Stimulated activated CD4-positive, alpha-beta T cell treated with anti-CD3 and anti-CD28 coated beads, Interleukin-12 subunit alpha, Interleukin-12 subunit beta, amount 100 ng/mL, for 24 hours (primary cell): Measurements from ENCODE around the gene THAP11.

Experiments used
- DNase-seq, 2 experiments: peaks; one replicate each; pipeline ENCODE4 v3.0.0-alpha.2; 2020; ENCODE audit warnings: low read depth in 2 of 2

The THAP11 gene

DNA sequence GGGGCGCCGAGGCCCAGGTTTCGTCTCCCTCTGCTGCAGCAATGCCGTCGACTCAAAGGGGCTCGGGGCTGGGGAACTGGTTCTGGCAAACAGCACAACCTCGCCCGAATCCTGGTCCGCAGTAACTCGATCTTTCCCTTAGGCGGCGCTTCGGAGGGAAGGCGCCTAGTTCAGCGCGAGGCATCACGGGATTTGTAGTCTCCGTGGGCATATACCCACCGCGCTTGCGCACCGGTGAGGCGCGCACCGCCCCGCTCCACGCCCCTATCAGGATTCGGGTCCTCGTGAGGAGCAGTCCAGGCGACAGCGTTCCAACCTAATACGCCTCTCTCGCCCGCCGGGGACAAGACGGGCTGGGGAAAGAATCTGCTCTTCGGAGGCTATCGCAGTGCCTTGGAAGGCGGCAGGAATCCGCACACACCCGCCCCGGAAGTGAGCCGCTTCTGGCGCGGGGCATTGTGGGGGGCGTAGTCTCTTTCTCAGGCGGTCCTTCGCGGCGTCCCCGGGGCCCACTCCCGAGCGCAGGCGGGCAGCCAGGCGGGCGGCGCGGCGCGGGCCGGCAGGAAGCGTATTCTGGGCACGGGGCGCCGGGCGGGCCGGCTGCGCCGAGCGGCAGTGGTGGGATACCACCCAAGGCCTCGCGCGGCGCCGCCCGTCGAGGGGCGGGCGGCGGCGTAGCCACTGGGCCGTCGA is at the start of gene THAP11:
Gene THAP11, plus strand, starts transcription at position 505 of the 693 bp plus-strand sequence. CDS start 235 bp downstream, outside the sequence.
- peak; percentile 91 to 92 for DNase-seq

DNA sequence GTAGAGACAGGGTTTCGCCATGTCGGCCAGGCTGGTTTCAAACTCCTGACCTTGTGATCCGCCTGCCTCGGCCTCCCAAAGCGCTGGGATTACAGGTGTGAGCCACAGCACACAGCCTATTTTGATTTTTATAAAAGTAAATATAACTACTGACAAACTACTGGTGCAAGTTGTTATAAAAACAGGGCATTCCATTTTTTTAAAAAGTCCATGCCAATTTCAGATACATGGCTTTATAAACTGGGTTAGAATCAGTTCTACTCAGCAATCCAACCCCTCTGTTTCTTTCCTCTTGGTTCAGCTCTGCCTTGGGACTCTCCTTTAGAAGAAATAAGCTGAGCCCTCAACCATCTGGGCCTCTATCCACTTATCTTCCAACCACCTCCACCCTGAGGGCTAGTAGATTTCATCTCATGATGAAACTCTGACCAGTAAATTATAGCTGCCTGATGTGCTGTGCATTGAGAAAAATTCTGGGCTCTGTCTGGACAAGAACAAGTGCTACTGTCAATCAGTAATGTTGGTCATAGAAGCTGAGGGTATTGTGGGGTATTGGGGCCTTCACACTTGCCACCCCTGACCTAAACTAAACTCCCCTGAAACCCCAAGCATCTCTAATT is 45.9 kb upstream of the THAP11 start:
- no peak for DNase-seq

DNA sequence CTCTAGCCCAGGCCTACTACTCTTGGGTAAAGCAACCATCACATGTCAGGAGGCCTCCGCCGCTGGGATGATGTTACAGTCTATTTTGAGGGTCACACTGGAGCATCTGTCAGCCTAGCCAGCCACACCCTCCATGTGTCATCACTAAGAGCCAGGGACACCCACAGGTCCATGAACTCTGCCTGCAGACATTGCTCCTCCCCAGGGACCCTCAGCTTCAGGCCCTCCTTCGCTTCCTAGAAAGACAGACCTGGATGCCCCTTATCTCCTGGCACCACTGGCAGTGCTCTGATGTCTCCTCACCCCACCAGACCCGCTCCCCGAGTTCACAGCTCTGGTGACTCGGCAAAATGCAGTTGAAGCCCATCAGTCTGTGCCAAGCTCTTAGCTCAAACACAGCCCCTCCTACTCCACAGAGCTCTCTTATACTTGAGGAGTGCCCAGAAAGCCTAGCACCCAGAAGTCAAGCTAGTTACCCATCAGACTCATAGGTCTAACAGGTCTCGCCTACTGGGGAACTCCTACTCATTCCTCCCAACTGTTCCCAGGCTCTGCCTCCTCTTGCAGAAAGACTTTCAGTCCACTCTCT is 41.7 kb upstream of the THAP11 start:
- no peak for DNase-seq

DNA sequence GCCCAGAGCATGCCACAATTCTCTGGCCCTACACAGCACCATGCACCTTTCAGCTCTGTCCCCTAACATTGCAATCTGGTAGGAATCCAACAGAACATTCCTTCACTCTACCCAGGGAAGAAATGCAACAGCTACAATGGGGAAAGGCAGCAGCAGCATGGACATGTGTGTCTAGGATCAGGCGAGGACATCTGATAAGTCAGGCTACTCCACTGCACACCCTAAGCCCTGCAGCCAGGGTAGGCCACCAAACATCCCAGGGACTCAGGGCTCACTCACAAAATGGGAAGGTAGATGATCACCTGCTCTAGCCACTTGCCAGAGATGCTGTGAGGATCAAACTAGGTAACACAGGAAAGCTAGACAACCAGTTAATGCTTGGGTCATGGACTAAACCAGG is 40.9 kb upstream of the THAP11 start:
- no peak for DNase-seq

DNA sequence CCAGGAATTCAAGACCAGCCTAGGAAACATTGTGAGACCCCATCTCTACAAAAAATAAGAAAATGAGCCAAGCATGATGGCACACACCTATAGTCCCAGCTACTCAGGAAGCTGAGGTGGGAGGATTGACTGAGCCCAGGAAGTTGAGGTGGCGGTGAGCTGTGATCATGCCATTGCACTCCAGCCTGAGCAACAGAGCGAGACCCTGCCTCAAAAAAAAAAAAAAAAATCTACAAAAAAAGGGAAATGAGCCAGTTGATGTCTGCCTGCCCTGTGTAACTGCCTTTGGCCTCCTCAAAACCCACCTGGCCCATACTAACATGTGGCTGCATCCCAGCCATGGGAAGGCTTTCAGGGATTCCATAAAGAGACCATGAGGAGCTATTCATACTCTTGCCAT is 40.2 kb upstream of the THAP11 start:
- no peak for DNase-seq

DNA sequence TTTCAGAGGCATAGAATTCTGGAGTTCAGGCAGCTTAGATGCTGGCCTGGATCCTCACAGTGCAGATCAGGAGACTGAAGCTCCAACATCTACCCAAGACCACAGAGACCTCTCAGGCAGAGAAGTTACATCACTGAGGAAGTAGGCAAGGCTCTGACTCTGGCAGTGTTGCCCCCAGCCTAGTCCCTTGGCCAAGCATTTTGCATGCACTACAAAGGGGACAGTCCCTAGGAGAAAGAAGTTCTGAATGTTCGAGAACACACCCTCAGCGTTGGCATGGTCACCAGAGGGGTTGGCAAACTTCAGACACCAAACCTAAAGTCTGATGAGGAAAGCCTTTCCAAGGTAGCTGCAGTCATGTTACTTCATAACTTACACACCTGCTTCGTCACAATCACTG is 38.2 kb upstream of the THAP11 start:
- DNase-seq, result no peak

DNA sequence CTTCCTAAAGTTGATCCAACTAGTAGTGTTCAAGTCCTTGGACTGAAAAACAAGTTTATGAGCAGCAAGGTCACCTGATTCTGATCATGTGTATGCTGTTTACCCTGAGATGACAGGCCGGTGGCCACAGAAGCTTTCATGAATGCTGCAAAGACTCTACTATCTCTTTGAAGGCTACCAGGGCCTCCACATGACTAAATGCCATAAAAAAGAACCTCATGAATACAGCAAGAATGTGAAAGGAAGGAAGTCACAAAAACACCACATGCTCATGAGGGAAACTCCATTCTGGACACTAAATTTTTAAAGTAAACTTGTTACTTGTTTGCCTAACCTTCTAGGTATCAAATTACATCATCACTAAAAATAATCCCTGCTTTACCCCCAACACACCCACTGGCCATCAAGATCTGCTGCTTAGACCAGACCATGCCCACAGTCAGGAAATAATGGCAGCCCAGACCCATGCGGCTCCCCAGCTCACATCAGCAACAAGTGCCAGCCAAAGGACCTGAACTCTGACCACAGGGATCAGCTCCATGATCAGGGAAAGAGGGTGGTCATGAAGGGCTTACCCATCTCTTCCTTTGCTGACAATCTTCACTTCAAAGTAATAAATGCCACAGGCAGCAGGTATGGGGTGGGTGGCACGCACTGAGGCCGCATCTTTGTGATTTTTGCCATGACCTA is 37.1 kb upstream of the THAP11 start:
- no peak for DNase-seq

DNA sequence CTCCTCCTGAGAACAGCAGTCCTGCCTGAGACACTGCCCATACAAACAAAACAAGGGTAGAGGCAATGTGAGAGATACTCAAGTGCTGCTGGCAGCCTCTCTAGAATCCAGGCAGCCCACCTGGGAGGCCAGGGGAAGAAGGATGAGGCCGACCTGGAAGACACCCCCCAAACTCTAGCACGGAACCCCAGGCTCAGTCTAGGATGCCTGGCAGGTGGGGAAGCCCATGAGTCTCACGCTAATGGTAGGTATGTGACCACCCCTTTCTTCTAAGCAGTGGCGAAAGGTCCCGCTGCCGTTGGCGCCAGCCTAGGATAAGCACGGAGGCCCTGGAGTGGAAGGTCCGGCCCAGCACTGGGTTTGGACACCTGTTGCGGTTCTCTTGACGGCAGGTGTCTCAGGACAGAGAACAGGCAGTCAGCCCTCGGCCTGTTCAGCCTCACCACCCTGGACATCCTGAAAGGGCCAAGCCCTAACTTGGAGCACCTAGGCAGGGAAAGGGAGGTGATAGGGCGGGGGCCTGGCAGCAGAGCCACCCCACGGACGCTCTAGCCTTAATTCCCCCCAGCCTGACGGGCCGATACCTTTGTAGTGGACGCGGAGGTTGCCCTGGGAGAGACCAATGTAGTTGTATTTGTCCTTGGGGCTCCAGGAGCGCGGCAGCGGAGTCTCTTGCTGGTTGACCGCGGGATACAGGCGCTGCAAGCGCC is 36.2 kb upstream of the THAP11 start:
- no peak for DNase-seq

DNA sequence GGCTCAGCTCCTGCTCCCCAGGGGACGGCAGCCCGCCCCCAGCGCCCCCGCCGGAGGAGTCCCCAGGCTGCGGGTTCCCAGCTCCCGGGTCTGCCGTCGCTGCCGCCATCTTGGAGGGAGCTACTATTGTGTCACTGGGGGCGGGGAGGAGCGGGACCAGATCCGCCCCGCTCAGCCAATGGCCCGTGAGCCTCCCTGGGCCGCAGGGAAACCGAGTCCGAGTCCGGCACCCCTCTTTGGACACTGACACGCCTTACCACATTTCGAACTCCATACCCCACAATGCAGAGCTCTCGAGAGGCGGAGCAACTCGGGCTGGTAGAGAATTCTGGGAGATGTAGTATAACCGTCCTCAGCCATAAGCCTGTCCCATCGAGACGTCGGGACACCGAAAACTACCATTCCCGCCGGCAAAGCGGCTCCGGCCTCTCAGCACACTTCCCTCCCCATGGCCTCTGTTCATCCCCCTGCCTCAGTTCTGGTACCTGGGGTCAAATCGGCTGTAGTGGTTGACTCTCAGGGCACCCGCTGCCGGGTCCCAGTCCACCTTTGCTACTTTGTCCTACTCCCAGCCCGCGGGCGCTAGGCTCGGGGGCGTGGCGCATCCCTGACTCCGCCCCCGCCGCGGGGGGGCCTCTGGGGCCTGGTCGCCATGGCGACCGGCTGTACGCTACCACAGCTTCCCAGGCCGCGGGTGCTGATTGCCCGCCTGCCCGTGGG is 35.5 kb upstream of the THAP11 start, which contains the start of the genes RANBP10 and TSNAXIP1:
Gene RANBP10, minus strand, starts transcription at position 133 of the 720 bp plus-strand sequence. Its CDS starts 24 bp downstream, at position 109.
Gene TSNAXIP1, plus strand, starts transcription at position 462 of the 720 bp plus-strand sequence. CDS start 261 bp downstream, outside the sequence.
- DNase-seq, result peak; percentile 92 to 93

DNA sequence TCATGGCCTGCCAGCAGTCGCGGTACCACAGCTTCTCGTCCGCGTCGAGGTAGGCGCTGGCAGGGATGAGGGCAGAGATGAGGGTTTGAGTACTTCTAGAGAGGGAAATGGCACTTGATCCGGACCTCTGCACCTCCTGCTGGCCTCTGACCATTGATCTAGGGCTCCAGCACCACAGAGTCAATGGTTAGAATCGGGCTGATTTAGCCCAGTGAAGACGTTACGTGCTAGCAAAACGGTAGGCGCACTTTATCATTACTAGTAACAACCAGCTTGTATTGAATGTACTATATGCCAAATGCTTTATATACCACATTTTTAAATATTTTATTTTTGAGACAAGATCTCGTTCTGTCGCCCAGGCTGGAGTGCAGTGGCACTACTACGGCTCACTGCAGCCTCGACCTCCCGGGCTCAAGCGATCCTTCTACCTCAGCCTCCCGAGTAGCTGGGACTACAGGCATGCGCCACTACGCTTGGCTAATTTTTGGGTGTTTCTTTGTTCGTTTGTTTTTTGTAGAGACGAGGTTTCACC is 34.9 kb upstream of the THAP11 start:
- DNase-seq, result no peak

DNA sequence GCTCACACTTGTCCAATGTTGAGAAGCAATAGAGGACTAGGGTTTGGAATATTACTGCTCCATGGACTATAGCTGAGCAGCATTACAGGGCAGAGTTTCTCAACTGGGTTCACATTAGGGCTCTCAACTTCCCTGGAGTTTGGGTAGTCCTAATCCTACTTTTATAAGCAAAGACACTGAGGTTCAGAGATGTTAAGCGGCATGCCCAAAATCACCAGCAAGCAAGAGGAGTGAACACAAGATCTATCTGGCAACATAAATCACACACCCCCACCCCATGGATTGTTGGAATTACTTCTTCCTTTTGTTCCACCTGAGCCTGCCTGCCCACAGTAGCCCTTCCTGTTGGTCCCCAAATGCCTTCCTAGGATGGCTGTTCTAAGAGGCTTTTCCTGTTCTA is 30.2 kb upstream of the THAP11 start:
- no peak for DNase-seq

DNA sequence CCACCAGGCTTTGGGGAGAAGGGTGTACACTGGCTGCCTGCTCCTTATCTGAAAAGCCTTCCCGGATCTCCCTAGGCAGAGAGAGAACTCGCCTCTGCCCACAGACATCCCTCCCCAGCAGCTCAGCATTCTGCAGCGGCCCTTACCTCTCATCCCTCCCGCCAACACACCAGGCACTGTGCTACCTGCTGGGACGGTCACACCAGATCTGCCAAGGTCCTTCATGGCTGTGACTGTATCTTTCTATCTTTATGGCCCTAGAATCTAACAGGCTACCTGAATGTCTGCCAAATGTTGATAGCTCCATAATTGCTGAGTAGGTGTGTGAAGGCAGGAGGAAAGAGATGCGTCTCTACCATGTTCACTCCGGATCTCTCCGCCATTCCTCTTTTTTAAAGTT is 27.6 kb upstream of the THAP11 start:
- no peak for DNase-seq

DNA sequence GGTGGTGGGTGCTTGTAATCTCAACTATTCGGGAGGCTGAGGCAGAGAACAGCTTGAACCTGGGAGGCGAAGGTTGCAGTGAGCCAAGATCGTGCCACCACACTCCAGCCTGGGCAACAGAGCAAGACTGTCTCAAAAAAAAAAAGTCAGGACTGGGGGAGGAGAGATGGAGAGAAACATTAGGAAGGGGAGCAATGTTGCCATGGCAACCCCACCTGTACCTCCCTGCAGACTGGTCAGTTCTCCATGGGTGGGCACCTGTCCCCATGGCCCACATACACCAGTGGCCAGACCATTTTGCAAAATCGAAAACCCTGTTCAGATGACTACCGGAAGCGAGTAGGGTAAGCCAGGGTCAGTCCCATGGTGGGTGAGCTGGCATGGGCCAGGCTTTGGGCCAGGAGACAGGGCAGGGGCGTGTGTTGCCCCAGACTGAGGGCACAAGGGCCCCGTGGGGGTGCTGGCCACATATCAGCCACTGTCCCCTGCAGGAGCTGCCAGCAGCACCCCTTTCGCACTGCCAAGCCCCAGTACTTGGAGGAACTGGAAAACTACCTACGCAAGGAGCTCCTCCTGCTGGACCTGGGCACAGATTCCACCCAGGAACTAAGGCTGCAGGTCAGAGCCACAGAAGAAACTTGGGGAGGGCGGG is 21.4 kb upstream of the THAP11 start:
- no peak for DNase-seq

DNA sequence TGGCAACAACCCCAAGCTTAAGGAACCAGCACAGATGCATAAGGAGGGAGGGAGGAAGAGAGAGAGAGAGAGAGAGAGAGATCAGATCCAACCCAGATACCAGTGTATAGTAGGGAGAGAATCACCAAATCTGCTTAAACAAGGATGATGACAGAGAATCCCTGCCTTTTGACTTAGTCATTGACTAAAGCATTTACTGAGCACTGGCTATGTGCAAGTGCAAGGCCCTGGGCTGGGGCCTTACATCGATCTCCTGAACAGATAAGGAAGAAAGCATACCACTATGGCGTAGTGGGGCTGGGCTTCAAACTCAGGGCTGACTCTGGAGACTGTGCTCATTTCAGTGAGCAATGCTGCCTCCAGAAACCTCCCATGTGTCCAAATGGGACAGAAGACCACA is 19.6 kb upstream of the THAP11 start:
- no peak for DNase-seq

DNA sequence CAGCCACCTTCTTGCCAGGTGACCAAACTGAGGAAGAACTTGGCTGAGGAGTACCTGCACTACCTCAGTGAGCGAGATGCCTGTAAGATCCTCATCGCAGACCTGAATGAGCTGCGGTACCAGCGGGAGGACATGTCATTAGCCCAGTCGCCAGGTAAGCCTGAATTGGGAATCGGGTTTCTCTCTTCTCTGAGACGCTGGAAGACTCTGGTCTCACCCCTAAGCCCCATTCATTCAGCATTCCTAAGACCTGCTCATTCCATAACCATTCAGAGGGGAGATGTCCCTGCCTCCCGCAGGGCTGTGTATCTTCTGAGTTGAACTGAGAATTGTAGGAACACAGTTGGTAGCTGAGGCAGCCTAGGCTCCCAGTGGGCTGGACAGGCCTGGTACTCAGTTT is 17.0 kb upstream of the THAP11 start:
- DNase-seq, result no peak

DNA sequence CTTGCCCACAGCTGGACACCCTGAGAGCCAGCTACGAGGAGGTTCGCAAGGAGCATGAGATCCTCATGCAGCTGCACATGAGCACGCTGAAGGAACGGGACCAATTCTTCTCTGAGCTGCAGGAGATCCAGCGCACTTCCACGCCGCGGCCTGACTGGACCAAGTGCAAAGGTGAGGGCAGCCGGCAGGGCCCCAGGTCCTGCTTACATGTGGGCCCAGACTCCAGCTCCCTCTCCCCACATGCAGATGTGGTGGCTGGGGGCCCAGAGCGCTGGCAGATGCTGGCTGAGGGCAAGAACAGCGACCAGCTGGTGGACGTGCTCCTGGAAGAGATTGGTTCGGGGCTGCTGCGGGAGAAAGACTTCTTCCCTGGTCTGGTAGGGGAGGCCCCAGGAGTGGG is 16.2 kb upstream of the THAP11 start:
- DNase-seq, result no peak

DNA sequence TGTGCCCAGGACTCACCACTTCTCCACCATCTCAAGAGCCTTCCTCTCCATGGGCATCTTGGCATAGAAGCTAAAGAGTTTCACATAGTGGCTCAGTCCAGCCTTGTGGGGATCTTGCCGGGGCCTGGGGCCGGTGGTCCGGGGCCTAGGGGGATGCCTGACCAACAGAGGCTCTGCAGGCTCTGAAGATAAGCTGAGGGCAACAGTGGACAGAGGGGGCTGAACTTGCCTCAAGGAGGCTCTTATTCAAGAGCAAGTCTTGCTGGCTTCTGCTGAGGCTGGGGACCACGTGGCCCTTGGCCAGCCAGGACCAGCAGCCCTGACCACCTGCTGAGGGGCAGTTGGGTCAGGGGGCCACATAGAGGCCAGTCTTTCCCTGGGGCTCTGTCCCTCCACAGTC is 13.5 kb upstream of the THAP11 start:
- no peak for DNase-seq

DNA sequence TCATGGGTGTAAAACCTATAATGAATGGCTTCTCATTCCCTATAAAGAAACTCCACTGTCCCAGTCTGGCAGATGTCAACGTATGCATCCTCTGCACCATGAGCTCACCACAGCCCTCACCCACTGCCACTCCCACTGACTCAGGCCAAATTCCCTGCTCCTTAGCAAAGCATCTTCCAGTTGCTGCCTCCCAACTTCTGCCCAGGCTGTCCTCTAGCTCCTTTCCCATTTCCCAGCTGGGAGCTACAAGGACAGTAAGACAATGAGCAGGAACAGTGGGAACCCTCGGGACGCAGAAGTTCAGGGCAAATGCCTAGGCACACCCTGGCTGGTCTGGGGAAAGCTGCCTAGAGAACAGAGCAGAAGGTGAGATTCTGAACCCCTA is 9.1 kb upstream of the THAP11 start:
- DNase-seq, result no peak

DNA sequence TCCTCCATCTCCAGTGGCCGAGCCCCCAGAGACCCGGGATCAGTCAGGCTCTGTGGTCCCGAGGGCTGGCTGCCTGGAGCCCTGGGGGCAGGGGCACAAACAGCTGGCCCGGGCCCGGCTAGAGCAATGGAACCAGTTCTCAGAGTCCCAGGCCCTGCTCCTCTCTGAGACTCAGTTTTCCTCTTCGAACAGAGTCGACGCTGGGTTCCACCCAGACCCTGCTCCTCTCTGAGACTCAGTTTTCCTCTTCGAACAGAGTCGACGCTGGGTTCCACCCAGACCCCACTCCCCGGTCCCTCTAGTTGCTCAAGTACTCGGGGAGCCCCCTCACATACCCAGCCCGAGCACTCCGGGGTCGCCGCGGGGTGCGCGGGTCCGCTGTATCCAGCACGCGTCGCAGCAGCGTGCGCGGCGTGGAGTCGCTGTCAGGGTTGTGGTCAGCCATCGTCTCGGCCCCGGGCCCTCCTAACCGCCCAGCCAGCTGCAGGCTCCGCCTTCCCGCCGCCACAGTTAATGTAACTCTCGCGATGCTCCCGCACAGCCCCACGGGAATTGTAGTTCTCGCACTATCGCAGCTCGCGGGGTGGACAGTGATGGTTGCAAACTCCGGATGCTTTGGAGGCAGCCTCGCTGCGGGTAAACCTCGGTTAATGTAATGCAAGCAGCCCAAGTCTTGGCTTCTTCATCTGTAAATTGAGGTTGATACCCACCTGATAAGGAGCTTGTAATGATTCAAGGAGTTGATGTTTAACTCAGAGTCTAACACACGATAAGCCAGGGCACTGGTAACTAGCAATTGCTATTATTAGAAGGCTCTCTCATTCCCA is 8.5 kb upstream of the THAP11 start:
- peak; percentile 80 to 93 for DNase-seq

DNA sequence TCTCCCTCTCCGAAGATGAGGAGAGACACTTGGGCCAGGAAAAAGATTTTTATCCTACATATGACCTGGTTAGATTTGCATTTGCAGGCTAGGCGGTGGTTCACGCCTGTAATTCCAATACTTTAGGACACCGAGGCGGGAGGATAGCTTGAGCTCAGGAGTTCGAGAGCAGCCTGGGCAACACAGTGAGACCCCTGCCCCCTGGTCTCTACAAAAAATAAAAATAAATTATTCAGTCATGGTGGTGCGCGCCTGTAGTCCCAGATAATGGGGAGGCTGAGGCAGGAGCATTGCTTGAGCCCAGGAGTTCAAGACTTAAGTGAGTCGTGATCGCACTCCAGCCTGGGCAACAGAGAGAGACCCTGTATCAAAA is 7.9 kb upstream of the THAP11 start:
- DNase-seq, result no peak
